Choroid plexus epithelial cell (primary cell): ENCODE data around the gene PASK.

Source experiments
- DNase-seq: peaks from one replicate; pipeline ENCODE4 v3.0.0-alpha.2; 2010; ENCODE audit warnings: low read depth
- H3K4me3 ChIP-seq: 2 replicates; pipeline ENCODE4 v1.5.1; 2011; ENCODE audit warnings: low read depth, mild to moderate bottlenecking, control low read depth, low read length, moderate library complexity
- TF ChIP-seq, protein P1 (sequence below): conservative IDR thresholded peaks from 2 replicates; pipeline ENCODE4 v1.5.1; 2011; ENCODE audit warnings: low read depth, mild to moderate bottlenecking, control low read depth, inconsistent platforms, low read length, moderate library complexity

Gene PASK

DNA sequence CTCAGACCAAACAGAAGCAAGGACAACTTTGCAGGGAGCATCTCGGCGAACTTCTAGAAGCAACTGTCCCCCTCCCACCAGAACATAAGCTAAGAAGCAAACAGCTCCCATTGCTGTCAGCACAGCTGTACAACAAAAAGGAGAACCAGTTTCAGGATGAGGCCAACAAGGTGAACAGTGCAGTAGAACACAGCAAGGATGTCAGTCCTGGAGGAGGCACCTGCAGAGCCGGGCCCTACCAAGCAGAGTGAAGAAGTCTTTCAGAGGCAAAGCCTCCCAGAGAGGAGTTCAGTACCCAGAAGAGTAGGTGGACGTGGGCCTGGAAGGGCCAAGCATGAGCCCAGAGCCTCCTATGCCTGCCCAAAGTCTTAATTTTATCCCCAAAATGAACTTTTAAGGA is 1.0 kb downstream of the PASK start:
- H3K4me3 ChIP-seq, result no peak overlapping the region
- DNase-seq, result no peak

DNA sequence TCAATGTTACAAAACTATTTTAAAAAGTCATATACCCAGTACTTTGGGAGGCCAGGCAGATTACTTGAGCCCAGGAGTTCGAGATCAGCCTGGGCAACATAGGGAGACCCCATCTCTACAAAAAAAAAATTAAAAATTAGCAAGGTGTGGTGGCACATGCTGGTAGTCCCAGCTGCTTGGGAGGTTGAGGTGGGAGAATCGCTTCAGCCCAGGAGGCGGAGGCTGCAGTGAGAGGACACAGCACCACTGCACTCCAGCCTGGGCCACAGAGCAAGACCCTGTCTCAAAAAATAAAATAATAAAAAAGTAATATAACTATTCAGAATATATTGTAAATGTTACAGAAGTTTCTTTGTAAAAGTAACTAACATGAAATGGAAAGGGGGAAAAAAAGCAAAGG is 1.9 kb downstream of the PASK start:
- H3K4me3 ChIP-seq, result no peak overlapping the region
- no peak for DNase-seq
- TF ChIP-seq, protein P1, sequence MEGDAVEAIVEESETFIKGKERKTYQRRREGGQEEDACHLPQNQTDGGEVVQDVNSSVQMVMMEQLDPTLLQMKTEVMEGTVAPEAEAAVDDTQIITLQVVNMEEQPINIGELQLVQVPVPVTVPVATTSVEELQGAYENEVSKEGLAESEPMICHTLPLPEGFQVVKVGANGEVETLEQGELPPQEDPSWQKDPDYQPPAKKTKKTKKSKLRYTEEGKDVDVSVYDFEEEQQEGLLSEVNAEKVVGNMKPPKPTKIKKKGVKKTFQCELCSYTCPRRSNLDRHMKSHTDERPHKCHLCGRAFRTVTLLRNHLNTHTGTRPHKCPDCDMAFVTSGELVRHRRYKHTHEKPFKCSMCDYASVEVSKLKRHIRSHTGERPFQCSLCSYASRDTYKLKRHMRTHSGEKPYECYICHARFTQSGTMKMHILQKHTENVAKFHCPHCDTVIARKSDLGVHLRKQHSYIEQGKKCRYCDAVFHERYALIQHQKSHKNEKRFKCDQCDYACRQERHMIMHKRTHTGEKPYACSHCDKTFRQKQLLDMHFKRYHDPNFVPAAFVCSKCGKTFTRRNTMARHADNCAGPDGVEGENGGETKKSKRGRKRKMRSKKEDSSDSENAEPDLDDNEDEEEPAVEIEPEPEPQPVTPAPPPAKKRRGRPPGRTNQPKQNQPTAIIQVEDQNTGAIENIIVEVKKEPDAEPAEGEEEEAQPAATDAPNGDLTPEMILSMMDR, result no peak

More for the DNA sequence above, 1.0 kb downstream of the PASK start:
- TF ChIP-seq, protein P1, result no peak

DNA sequence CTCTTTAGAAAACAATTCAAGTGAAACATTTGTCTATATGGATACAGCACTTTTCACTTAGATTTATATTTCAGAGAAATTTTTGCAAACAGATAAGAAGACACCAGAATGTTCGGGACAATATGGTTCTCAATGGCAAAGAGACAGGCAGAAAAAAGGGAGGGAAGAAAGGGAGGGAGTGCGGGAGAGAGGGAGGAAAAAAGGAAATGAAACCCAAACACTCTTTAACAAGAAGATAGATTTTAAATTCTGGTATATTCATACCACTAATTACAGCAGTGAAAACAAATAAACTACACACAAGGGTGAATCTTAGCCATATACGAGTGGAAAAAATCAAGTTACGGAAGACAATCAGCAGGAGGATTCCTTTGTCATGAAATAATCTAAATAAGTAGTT is 3.0 kb downstream of the PASK start:
- DNase-seq, result no peak
- TF ChIP-seq, protein P1, result no peak

DNA sequence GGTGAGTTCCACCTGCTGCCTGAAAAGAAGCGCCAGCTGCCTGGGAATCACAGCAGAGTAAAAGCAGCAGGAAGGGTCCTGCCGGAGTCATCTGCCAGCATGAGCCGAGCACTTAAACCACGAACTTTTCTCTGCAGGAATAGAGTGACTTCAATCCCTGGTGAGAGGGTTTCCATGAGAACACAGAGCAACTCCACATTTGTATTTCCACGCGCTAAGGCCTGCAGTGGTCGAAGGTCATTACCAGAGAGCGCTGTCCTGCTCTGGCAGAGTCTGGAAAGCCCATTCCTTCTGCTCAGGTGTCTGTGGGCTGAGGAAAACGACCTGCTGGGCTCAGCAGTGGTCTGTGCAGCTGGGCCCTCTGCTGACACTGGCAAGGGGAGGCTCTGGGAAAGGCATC is 6.7 kb downstream of the PASK start:
- no peak for DNase-seq
- TF ChIP-seq, protein P1, result no peak
- no peak overlapping the region for H3K4me3 ChIP-seq

More for the DNA sequence above, 3.0 kb downstream of the PASK start:
- H3K4me3 ChIP-seq, result no peak overlapping the region

DNA sequence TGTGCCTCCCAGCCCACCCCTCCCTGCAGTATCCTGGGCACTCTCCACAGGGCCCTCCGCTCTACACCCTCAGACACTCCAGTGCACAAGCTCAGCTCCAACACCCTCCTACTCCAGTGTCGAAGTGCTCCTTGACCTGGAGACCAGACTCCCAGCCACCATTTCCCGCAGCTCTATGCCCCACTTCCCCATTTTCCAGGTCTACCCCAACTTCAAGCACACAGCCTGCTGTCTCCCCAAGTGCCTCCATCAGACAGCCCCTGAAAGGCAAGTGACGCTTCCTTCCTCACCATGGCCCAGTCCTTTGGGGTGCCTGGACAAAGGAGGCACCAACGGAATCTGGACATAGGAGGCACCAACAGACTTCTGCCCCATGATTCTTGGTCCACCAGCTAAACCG is 7.2 kb downstream of the PASK start:
- TF ChIP-seq, protein P1, result no peak
- no peak overlapping the region for H3K4me3 ChIP-seq
- DNase-seq, result no peak

DNA sequence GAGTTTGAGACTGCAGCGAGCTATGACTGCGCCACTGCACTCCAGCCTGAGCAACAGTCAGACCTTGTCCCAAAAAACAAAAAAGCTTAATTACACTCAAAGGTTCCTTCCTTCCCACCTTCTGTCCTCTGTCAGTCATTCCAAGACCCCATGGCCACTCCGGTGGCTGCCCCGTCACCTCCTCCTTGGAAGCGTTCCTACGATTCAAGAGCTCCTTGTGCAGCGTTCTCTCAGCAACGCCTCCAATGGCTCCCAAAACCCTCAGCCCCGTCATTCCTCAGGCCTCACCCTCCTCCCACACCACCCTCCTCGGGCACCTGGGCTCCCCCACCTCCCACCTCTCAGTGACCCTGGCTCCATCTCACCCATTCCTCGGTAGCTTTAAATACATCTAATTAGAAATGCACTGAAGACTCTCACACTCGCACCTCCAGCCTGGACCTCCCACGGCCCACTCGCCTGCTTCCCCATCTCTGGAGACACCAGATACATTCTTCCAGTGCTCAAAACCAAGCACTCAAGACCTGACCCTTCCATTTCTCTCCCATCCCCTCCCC is 8.0 kb downstream of the PASK start:
- DNase-seq, result no peak
- no peak overlapping the region for H3K4me3 ChIP-seq
- TF ChIP-seq, protein P1, result no peak

DNA sequence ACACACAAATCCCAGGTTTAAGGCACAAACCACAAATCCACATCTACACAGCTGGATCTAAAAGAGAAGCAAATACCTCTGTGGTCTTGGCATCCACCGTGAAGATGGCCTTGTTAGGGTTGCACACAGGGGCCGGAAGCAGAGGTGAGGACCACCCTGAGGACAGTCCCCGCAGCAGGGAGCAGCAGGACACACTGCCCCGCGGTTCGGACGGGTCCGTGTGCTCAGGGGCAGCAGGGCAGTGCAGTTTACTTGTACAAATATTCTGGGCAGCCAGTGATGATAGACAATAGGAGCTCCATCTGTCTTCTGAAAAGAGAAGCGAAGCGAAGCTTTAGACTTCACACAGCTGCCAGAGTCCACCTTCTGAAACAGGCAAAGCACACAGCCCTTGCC is 8.8 kb downstream of the PASK start:
- DNase-seq, result no peak
- no peak overlapping the region for H3K4me3 ChIP-seq
- TF ChIP-seq, protein P1, result no peak
